Neutrophil (primary cell): ENCODE measurements around the gene SERPINI1.

Experiments
- H3K27ac ChIP-seq: fragments of 200-600 bp; sonication (generic); 2 replicates; pipeline ENCODE4 v1.5.1; 2016; ENCODE audit warnings: mild to moderate bottlenecking, moderate library complexity
- H3K27me3 ChIP-seq: fragments of 200-600 bp; sonication (generic); 2 replicates; pipeline ENCODE4 v1.6.0; 2016; ENCODE audit warnings: mild to moderate bottlenecking
- H3K36me3 ChIP-seq: fragments of 200-600 bp; sonication (generic); 2 replicates; pipeline ENCODE4 v1.5.1; 2017
- H3K4me1 ChIP-seq, 2 experiments: fragments of 200-600 bp in 1 of 2; sonication (generic) in 1 of 2; 1 replicate in 1 of 2; 2 replicates in 1 of 2; pipeline versions ENCODE4 v1.5.1 to v1.6.1; 2013 to 2016; ENCODE audit warnings: low read depth in 1 of 2, low read length in 1 of 2, mild to moderate bottlenecking in 1 of 2, moderate library complexity in 1 of 2; ENCODE audit not compliant: control insufficient read depth in 1 of 2, insufficient read depth in 1 of 2
- H3K4me3 ChIP-seq, 2 experiments: fragments of 200-600 bp in 1 of 2; sonication (generic) in 1 of 2; 1 replicate in 1 of 2; 2 replicates in 1 of 2; pipeline ENCODE4 v1.5.1; 2013 to 2016; ENCODE audit warnings: low read depth in 1 of 2, low read length in 1 of 2, mild to moderate bottlenecking in 1 of 2, moderate library complexity in 1 of 2
- H3K9me3 ChIP-seq: fragments of 200-600 bp; sonication (generic); 2 replicates; pipeline ENCODE4 v1.5.1; 2016
- TF ChIP-seq, protein P1 (sequence below): fragments of 200-600 bp; sonication (generic); IDR thresholded peaks from 2 replicates; pipeline ENCODE4 v1.5.1; 2016; ENCODE audit warnings: antibody characterized with exemption

The SERPINI1 gene

DNA sequence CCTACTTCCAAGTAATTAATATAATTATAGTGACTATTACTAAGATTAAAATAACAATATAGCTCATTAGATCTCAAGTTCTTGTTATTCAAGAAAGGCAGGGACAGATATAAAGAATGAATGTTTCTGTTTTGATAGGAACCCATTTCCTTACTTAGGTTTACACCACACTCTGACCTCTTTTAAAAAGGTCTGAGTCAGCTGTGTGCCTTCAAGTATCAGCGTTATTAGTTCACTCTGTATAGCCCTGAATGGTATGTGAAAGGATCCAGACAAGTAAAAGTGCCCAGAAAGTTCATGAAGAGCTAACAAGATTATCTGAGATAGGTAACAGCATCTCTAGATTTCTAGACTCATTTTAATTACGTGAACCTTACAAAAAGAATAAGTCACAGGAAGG is 29.7 kb upstream of the SERPINI1 start:
- no peaks in the 10 kb centered on the region for H3K4me1 ChIP-seq
- H3K27me3 ChIP-seq, result no peaks in the 10 kb centered on the region
- TF ChIP-seq, protein P1, sequence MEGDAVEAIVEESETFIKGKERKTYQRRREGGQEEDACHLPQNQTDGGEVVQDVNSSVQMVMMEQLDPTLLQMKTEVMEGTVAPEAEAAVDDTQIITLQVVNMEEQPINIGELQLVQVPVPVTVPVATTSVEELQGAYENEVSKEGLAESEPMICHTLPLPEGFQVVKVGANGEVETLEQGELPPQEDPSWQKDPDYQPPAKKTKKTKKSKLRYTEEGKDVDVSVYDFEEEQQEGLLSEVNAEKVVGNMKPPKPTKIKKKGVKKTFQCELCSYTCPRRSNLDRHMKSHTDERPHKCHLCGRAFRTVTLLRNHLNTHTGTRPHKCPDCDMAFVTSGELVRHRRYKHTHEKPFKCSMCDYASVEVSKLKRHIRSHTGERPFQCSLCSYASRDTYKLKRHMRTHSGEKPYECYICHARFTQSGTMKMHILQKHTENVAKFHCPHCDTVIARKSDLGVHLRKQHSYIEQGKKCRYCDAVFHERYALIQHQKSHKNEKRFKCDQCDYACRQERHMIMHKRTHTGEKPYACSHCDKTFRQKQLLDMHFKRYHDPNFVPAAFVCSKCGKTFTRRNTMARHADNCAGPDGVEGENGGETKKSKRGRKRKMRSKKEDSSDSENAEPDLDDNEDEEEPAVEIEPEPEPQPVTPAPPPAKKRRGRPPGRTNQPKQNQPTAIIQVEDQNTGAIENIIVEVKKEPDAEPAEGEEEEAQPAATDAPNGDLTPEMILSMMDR, result no peak
- H3K9me3 ChIP-seq, result no peaks in the 10 kb centered on the region
- peaks cover 53% of the 10 kb centered on the region for H3K36me3 ChIP-seq
- no peak overlapping the region for H3K4me3 ChIP-seq
- H3K27ac ChIP-seq, result no peak overlapping the region

GRCh38 chr3:167709690-167710089 is 25.8 kb upstream of the SERPINI1 start:
- peaks cover 39% of the 10 kb centered on the region for H3K36me3 ChIP-seq
- H3K27me3 ChIP-seq, result no peaks in the 10 kb centered on the region
- H3K4me3 ChIP-seq, result no peak overlapping the region
- H3K4me1 ChIP-seq, result no peaks in the 10 kb centered on the region
- TF ChIP-seq, protein P1, result no peak
- H3K9me3 ChIP-seq, result no peaks in the 10 kb centered on the region
- no peak overlapping the region for H3K27ac ChIP-seq

- H3K4me1 ChIP-seq, result no peaks in the 10 kb centered on the region
- TF ChIP-seq, protein P1, result no peak
- H3K9me3 ChIP-seq, result no peaks in the 10 kb centered on the region
- H3K36me3 ChIP-seq, result peaks cover 39% of the 10 kb centered on the region
- no peaks in the 10 kb centered on the region for H3K27me3 ChIP-seq
- no peak overlapping the region for H3K4me3 ChIP-seq
- H3K27ac ChIP-seq, result no peak overlapping the region
Observed at GRCh38 chr3:167710552-167710951, 25.0 kb upstream of the SERPINI1 start.

- no peaks in the 10 kb centered on the region for H3K9me3 ChIP-seq
- no peaks in the 10 kb centered on the region for H3K4me1 ChIP-seq
- H3K36me3 ChIP-seq, result peaks cover 39% of the 10 kb centered on the region
- no peaks in the 10 kb centered on the region for H3K27me3 ChIP-seq
- H3K27ac ChIP-seq, result no peak overlapping the region
- TF ChIP-seq, protein P1, result no peak
- no peak overlapping the region for H3K4me3 ChIP-seq
Observed at GRCh38 chr3:167711439-167711838, 24.1 kb upstream of the SERPINI1 start.

DNA sequence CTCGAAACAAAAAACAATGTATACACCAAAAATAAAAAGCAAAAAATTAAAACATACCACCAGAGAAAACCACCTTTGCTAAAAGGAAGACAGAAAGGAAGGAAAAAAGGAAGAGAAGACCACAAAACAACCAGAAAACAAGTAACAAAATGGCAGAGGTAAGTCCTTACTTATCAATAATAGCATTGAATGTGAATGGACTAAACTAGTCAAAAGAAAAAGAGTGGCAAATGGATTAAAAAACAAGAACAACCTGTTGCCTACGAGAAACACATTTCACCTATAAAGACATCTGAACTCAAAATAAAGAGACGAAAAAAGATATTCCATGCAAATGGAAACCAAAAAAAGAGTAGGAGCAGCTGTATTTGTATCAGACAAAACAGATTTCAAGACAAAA is 23.1 kb upstream of the SERPINI1 start:
- no peaks in the 10 kb centered on the region for H3K4me1 ChIP-seq
- no peak overlapping the region for H3K27ac ChIP-seq
- no peak overlapping the region for H3K4me3 ChIP-seq
- H3K36me3 ChIP-seq, result peaks cover 35% of the 10 kb centered on the region
- no peaks in the 10 kb centered on the region for H3K9me3 ChIP-seq
- TF ChIP-seq, protein P1, result no peak
- no peaks in the 10 kb centered on the region for H3K27me3 ChIP-seq

- Histone ChIP-seq H3K36me3 (peaks cover 38% of the 10 kb centered on the region), H3K9me3 (no peaks in the 10 kb centered on the region), H3K27ac (no peak overlapping the region), H3K4me3 (no peak overlapping the region), H3K27me3 (no peaks in the 10 kb centered on the region), H3K4me1 (no peaks in the 10 kb centered on the region)
- TF ChIP-seq, protein P1, result no peak
Observed at GRCh38 chr3:167714871-167715270, 20.6 kb upstream of the SERPINI1 start.
